NCI-H187 (cell line): ENCODE measurements around the gene MGMT.

Experiments
- DNase-seq, 2 experiments: peaks; one replicate each; lab custom pipeline; 2025; lab: John Stamatoyannopoulos, UW

The MGMT gene

GRCh38 chr10:129796710-129797420 lies 329.8 kb downstream of the MGMT start:
- no peak for DNase-seq

GRCh38 chr10:129799942-129800341 lies 332.9 kb downstream of the MGMT start:
- DNase-seq: no peak

GRCh38 chr10:129800796-129801340 lies 333.8 kb downstream of the MGMT start:
- DNase-seq: no peak

- no peak for DNase-seq
Observed at GRCh38 chr10:129807211-129807610, 340.2 kb downstream of the MGMT start.

- DNase-seq: no peak
Observed at GRCh38 chr10:129808092-129808983, 341.3 kb downstream of the MGMT start.

GRCh38 chr10:129809431-129809830 lies 342.4 kb downstream of the MGMT start:
- no peak for DNase-seq

- DNase-seq: no peak
Observed at GRCh38 chr10:129809841-129810240, 342.8 kb downstream of the MGMT start.

GRCh38 chr10:129811208-129811607 lies 344.2 kb downstream of the MGMT start:
- DNase-seq: no peak

GRCh38 chr10:129812398-129812797 lies 345.4 kb downstream of the MGMT start:
- DNase-seq: no peak

- no peak for DNase-seq
Observed at GRCh38 chr10:129814681-129815646, 347.9 kb downstream of the MGMT start.

- DNase-seq: no peak
Observed at GRCh38 chr10:129815898-129816655, 349.0 kb downstream of the MGMT start.

- DNase-seq: no peak
Observed at GRCh38 chr10:129816656-129817045, 349.6 kb downstream of the MGMT start.
